ENCODE results near the gene DBNDD2.

GRCh38 chr20:45429618-45430017 is 21.5 kb downstream of the DBNDD2 start:
- TF ChIP-seq CTCF (IDR thresholded peaks at IDR 0.05) (no peak), EZH2 (IDR thresholded peaks at IDR 0.05) (no peak)

Measured in neural progenitor cell (in vitro differentiated cells).